NCI-H2196 (cell line): Measurements from ENCODE around the gene DOC2A.
A peak's percentile ranks its signal among the peaks of the same experiment; 100 is the strongest.
"Not testable (repeated sequence)": the region's sequence is repeated elsewhere in the genome, so short reads cannot be mapped to it uniquely, and the experiment has no call there.

Experiments
- DNase-seq: peaks from one replicate; lab custom pipeline; 2025; ENCODE audit not compliant: unreplicated experiment; lab: John Stamatoyannopoulos, UW

The DOC2A gene

GRCh38 chr16:30027588-30028437, 17.0 kb upstream of the DOC2A start:
- DNase-seq, result no peak

- DNase-seq, result no peak
Measured at GRCh38 chr16:30026449-30026848, 15.6 kb upstream of the DOC2A start.

GRCh38 chr16:30025574-30025973, 14.7 kb upstream of the DOC2A start:
- DNase-seq, result no peak

GRCh38 chr16:30025156-30025555, 14.3 kb upstream of the DOC2A start:
- DNase-seq, result no peak

GRCh38 chr16:30024451-30024850, 13.6 kb upstream of the DOC2A start:
- DNase-seq, result no peak

GRCh38 chr16:30023586-30023985, 12.8 kb upstream of the DOC2A start:
- DNase-seq, result no peak

- no peak for DNase-seq
Measured at GRCh38 chr16:30022887-30023286, 12.1 kb upstream of the DOC2A start, which contains the start of gene C16orf92. Gene C16orf92, plus strand, starts transcription at chr16:30023198. Its CDS starts 143 bp downstream, at chr16:30023341.

GRCh38 chr16:30018731-30019158, 7.9 kb upstream of the DOC2A start:
- peak; percentile 37 for DNase-seq

- not testable (repeated sequence) for DNase-seq
Measured at GRCh38 chr16:30017937-30018336, 7.1 kb upstream of the DOC2A start.

GRCh38 chr16:30017277-30017656, 6.4 kb upstream of the DOC2A start:
- DNase-seq, result no peak

GRCh38 chr16:30016555-30017276, 5.9 kb upstream of the DOC2A start:
- no peak for DNase-seq

GRCh38 chr16:30015450-30015849, 4.6 kb upstream of the DOC2A start:
- not testable (repeated sequence) for DNase-seq

- DNase-seq, result not testable (repeated sequence)
Measured at GRCh38 chr16:30012598-30012997, 1.8 kb upstream of the DOC2A start.

- DNase-seq, result no peak
Measured at GRCh38 chr16:30011714-30012504, 1.1 kb upstream of the DOC2A start.

GRCh38 chr16:30009990-30010843, 610 bp downstream of the DOC2A start:
- no peak for DNase-seq

- no peak for DNase-seq
Measured at GRCh38 chr16:30009085-30009862, 1.6 kb downstream of the DOC2A start.

GRCh38 chr16:30007378-30007895, 3.4 kb downstream of the DOC2A start:
- no peak for DNase-seq

GRCh38 chr16:30006659-30007377, 4.0 kb downstream of the DOC2A start:
- DNase-seq, result no peak

- no peak for DNase-seq
Measured at GRCh38 chr16:30006095-30006473, 4.7 kb downstream of the DOC2A start.
